Measurements from ENCODE around the gene C6orf62. TPM values are rescaled to one million over a fixed set of nuclear protein-coding genes. Genes with fewer than 3 reads are reported as not detected.
"Not testable (repeated sequence)": the region's sequence is repeated elsewhere in the genome, so short reads cannot be mapped to it uniquely, and the experiment has no call there.

Gene C6orf62
- total RNA-seq, 1 donor from 2014 or later, result 113 TPM

DNA sequence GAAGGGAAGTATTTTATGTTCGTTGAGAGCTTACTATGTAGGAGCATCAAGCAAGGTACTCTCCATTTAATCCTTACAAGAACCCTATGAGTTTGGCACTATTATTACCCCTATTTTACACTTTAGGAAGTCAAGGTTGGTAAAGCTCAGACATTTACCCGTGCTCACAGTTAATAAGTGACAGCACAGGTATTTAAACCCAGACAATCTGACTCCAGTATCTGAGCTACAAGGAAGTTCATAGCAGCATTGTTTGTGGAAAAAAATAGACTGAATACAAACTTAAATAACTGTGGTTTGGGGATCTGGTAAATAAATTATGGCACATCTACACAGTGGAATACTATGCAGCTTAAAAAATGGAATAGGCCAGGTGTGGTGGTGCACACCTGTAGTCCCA, 34.6 kb upstream of the C6orf62 start:
- Mint-ChIP-seq H3K4me1 (peaks cover 3% of the 10 kb centered on the region), H3K4me3 (no peak overlapping the region), H3K27me3 (peaks cover 12% of the 10 kb centered on the region), H3K27ac (no peak overlapping the region), H3K9me3 (peaks cover 13% of the 10 kb centered on the region), H3K36me3 (ENCODE audit: low read depth) (no peaks in the 10 kb centered on the region)
- intact Hi-C loops (cut with micrococcal nuclease), result no loop called here
- no peak for DNase-seq

DNA sequence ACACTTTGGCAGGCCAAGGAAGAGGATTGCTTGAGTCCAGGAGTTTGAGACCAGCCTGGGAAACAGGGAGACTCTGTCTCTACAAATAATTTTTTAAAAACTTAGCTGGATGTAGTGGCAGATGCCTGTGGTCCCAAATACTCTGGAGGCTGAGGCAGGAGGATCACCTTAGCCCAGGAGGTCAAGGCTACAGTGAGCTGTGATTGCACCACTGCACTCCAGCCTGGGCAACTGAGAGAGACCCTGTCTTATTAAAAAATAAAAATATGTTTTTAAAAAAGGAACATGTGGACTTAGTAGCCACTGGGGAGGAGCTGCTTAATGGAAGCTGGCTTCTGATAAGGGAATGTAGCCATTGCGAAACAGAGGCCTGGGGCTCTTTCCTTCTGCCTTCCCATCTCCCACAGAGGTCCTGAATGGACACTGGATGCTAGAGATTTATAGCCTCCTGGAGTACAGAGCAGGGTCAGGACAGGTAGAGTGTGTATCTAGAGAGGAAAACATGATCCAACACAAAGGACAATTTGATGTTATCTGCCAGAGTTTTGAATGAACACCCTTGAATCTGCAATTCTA, 34.1 kb upstream of the C6orf62 start:
- no peak overlapping the region for H3K4me3 Mint-ChIP-seq
- no peak for DNase-seq
- intact Hi-C loops (cut with micrococcal nuclease), result no loop called here
- H3K9me3 Mint-ChIP-seq, result peaks cover 13% of the 10 kb centered on the region
- H3K4me1 Mint-ChIP-seq, result peaks cover 3% of the 10 kb centered on the region
- no peak overlapping the region for H3K27ac Mint-ChIP-seq
- H3K36me3 Mint-ChIP-seq (ENCODE audit: low read depth), result no peaks in the 10 kb centered on the region
- peaks cover 12% of the 10 kb centered on the region for H3K27me3 Mint-ChIP-seq

DNA sequence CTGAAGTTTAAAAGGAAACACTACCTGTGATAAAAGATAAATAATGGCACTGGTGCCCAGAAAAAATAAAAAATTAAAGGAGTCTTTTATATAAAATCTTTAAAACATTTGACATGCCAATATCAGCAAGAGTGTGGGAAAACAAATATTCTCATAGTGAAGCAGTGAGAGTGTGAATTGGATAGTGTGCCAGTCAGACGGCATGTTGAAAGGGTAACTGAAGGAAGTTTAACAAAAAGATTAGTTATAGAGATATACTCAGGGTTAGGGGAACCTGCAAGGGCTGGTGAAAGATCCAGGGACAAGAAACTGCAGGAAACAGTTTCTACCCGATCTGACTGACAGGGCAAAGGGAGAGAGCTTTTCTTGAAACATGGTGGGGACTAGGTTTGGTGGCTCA, 33.5 kb upstream of the C6orf62 start:
- H3K9me3 Mint-ChIP-seq, result peaks cover 13% of the 10 kb centered on the region
- DNase-seq, result no peak
- peaks cover 12% of the 10 kb centered on the region for H3K27me3 Mint-ChIP-seq
- intact Hi-C loops (cut with micrococcal nuclease), result no loop called here
- H3K4me1 Mint-ChIP-seq, result peaks cover 3% of the 10 kb centered on the region
- H3K36me3 Mint-ChIP-seq (ENCODE audit: low read depth), result no peaks in the 10 kb centered on the region
- H3K4me3 Mint-ChIP-seq, result no peak overlapping the region
- no peak overlapping the region for H3K27ac Mint-ChIP-seq

DNA sequence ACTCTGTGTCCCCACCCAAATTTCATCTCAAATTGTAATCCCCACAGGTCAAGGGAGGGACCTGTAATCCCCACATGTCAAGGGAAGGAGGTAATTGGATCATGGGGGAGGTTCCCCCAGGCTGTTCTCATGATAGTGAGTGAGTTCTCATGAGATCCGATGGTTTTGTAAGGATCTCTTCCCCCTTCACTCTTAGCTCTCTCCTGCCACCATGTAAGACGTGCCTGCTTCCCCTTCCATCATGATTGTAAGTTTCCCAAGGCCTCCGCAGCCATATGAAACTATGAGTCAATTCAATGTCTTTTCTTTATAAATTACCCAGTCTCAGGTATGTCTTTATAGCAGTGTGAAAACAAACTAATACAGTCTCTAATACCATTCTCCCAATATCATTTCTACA, 31.9 kb upstream of the C6orf62 start:
- H3K36me3 Mint-ChIP-seq (ENCODE audit: low read depth); intact Hi-C loops (cut with micrococcal nuclease); H3K4me3 Mint-ChIP-seq; H3K4me1 Mint-ChIP-seq; H3K27ac Mint-ChIP-seq; DNase-seq: not testable (repeated sequence)
- H3K27me3 Mint-ChIP-seq, result peaks cover 12% of the 10 kb centered on the region
- H3K9me3 Mint-ChIP-seq, result peaks cover 13% of the 10 kb centered on the region

DNA sequence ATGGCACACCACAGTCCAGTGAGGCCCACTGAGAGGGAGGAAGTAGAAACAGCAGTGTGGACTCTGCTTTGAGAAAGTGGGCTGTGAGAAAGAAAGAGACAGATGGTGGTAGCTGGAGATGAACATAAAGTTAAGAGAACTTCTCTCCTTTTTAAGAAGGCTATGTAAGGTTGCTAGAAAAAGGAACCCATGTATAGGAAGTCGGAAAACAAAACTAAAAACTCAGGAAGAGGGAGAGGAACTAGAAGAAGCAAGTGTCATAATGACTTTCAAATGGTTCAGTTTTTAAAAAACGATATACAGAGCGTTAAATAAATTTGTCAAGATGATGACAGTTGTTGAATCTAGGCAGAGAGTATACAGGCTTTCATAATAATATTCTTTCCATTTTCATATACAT, 30.3 kb upstream of the C6orf62 start:
- Mint-ChIP-seq H3K27me3 (peaks cover 12% of the 10 kb centered on the region), H3K36me3 (ENCODE audit: low read depth) (no peaks in the 10 kb centered on the region), H3K27ac (no peak overlapping the region), H3K4me1 (peaks cover 3% of the 10 kb centered on the region), H3K4me3 (no peak overlapping the region), H3K9me3 (peaks cover 13% of the 10 kb centered on the region)
- no peak for DNase-seq
- intact Hi-C loops (cut with micrococcal nuclease), result no loop called here

DNA sequence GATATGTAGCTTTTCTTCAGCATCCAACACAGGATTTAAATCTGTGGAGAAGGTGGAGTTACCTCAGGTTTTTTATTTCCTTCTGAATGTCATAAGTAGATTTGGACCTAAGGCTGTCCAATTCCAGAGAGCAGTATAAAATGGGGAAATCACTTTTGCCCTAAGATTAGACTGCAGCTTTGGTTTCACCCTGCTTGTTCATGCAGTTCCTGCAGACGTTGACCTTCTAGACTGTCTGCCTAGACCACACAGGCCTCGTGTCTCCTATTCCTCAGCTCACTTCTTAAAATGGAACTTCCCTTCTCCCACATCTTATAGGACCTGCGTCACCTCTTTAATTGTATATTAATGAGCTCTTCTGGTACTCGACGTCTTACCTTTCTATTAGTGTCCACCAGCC, 26.0 kb upstream of the C6orf62 start:
- peaks cover 17% of the 10 kb centered on the region for H3K4me1 Mint-ChIP-seq
- peaks cover 4% of the 10 kb centered on the region for H3K27me3 Mint-ChIP-seq
- no peak for DNase-seq
- peaks cover 24% of the 10 kb centered on the region for H3K9me3 Mint-ChIP-seq
- intact Hi-C loops (cut with micrococcal nuclease), result no loop called here
- peaks cover 2% of the 10 kb centered on the region for H3K36me3 Mint-ChIP-seq (ENCODE audit: low read depth)
- no peak overlapping the region for H3K27ac Mint-ChIP-seq
- no peak overlapping the region for H3K4me3 Mint-ChIP-seq

DNA sequence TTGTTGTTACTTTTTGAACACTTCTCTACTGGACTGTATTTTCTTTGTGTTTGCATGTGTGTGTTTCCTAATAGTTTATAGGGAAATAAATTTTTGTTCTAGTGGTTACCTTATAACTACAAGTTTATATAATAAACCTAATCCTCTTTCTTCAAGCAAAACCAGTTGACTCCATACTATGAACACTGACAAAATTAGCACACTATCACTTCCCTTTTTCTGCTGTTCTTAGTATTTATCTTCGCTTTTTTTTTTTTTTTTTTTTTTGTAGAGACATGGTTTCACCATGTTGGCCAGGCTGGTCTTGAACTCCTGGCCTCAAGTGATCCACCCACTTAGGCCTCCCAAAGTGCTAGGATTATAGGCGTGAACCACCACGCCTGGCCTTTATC, 25.0 kb upstream of the C6orf62 start:
- Mint-ChIP-seq H3K9me3 (peaks cover 24% of the 10 kb centered on the region), H3K4me3 (no peak overlapping the region), H3K36me3 (ENCODE audit: low read depth) (peaks cover 2% of the 10 kb centered on the region), H3K27me3 (peaks cover 1% of the 10 kb centered on the region), H3K4me1 (peaks cover 15% of the 10 kb centered on the region), H3K27ac (peak overlapping the region; percentile 81)
- DNase-seq, result no peak
- intact Hi-C loops (cut with micrococcal nuclease), result loop anchor here (1.0 to 2.0 kb wide), 3 partner anchors 23 to 77 kb away; partner anchors contain the start of genes ACOT13, GMNN and TDP2

DNA sequence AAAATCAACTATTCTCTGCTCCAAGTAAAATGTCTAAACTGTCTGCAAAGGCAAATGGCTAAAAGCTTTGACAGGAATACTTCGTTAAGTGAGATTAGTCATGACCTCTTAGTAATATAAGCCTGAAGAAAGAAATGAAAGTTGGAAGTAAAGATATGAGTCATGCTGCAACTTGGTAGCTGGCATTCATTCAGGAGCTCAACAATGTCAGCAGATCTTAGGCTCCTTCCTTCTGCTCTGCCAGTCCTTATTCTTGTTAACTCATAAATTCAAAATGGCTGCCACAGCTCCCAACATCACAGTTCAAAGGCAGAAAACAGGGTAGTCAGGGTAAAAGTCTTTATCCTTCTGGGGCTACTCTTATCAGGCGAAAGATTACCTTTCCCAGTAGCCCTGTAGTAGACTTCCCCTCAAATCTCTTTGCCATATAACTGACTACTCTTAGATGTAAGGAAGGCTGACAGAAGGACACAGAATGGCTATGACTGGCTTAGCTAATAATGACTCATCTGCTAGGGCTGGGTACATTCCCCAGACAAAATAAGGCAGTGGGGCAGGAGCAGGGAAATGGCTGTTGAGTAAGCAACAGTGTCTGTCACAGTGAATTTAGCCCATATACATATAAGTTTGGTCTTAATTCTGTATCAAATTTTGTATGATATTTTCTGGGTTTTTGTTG, 24.4 kb upstream of the C6orf62 start:
- intact Hi-C loops (cut with micrococcal nuclease), result loop anchor here (1.0 to 2.0 kb wide), 3 partner anchors 22 to 77 kb away; partner anchors contain the start of genes ACOT13, GMNN and TDP2
- Mint-ChIP-seq H3K27me3 (no peaks in the 10 kb centered on the region), H3K27ac (peak overlapping the region; percentile 81), H3K4me1 (peaks cover 15% of the 10 kb centered on the region), H3K9me3 (peaks cover 22% of the 10 kb centered on the region), H3K4me3 (peak overlapping the region; percentile 40), H3K36me3 (ENCODE audit: low read depth) (peaks cover 2% of the 10 kb centered on the region)
- peak; percentile 62 for DNase-seq

DNA sequence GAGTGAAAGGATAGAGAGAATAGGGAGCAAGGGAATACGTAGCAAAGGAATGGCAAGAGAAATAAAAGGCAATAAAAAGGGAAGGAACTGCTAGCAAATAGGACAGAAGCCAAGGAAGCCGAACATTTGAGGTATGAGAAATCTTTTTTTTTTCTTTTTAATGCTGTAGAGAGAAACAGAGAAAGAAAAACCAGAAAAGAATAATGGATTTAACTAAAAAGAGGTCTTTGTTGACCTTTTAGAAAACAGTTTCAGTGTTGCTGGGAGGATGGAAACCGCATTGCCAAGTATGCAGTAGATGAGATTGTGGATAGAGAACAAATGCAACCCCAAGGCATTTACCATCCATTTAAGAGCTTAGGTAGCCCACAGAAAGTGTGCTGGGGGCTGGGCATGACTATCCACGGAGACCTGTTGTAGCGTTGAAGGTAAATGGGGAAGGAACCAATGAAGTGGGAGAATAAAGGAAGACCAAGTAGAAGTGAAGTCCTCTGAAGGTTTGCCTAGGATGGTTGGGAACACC, 23.3 kb upstream of the C6orf62 start:
- peaks cover 22% of the 10 kb centered on the region for H3K9me3 Mint-ChIP-seq
- no peak overlapping the region for H3K4me3 Mint-ChIP-seq
- H3K27ac Mint-ChIP-seq, result peak overlapping the region; percentile 23
- H3K36me3 Mint-ChIP-seq (ENCODE audit: low read depth), result peaks cover 2% of the 10 kb centered on the region
- DNase-seq, result no peak
- no peaks in the 10 kb centered on the region for H3K27me3 Mint-ChIP-seq
- intact Hi-C loops (cut with micrococcal nuclease), result loop anchor here (2.0 kb wide), 1 partner anchor 75 kb away; the partner anchor contains the start of genes ACOT13 and TDP2
- peaks cover 15% of the 10 kb centered on the region for H3K4me1 Mint-ChIP-seq

DNA sequence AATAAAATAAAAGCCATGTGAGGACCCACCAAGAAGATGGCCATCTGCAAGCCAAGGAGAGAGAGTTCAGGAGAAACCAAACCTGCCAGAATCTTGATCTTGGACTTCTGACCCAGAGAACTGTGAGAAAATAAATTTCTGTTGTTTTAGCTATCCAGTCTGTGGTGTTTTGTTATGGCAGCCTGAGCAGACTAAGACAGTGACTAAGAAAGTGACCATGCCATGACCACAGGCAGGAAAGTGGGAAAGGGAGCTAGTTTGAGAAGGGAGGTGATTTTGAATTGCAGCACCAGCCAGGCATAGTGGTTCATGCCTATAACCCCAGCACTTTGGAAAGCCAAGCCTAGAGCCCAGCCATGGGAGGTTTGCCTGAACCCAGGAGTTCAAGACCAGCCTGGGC, 21.9 kb upstream of the C6orf62 start:
- Mint-ChIP-seq H3K27ac (no peak overlapping the region), H3K4me3 (no peak overlapping the region), H3K27me3 (no peaks in the 10 kb centered on the region), H3K36me3 (ENCODE audit: low read depth) (peaks cover 2% of the 10 kb centered on the region), H3K4me1 (peaks cover 17% of the 10 kb centered on the region), H3K9me3 (peaks cover 22% of the 10 kb centered on the region)
- intact Hi-C loops (cut with micrococcal nuclease), result no loop called here
- no peak for DNase-seq

DNA sequence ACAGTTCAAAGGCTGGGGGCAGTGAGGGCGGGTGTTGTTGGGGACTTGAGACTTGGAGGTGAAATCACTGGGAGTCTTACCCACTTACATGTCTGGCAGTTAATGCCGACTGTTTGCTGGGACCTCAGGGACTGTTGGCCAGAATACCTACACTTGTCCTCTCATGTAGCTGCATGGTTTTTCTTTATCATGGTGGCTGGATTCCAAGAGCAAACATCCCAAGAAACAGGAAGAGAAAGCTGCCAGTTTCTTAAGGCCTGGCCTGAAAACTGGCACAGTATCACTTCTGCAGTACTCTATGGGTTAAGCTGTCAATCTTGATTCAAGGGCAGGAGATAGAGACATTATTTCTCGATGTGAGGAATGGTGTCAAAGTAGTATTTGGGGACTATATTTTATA, 19.8 kb upstream of the C6orf62 start:
- H3K27me3 Mint-ChIP-seq, result peaks cover 4% of the 10 kb centered on the region
- H3K36me3 Mint-ChIP-seq (ENCODE audit: low read depth), result peaks cover 2% of the 10 kb centered on the region
- H3K27ac Mint-ChIP-seq, result no peak overlapping the region
- no peak for DNase-seq
- intact Hi-C loops (cut with micrococcal nuclease), result no loop called here
- peaks cover 22% of the 10 kb centered on the region for H3K9me3 Mint-ChIP-seq
- no peak overlapping the region for H3K4me3 Mint-ChIP-seq
- peaks cover 23% of the 10 kb centered on the region for H3K4me1 Mint-ChIP-seq

DNA sequence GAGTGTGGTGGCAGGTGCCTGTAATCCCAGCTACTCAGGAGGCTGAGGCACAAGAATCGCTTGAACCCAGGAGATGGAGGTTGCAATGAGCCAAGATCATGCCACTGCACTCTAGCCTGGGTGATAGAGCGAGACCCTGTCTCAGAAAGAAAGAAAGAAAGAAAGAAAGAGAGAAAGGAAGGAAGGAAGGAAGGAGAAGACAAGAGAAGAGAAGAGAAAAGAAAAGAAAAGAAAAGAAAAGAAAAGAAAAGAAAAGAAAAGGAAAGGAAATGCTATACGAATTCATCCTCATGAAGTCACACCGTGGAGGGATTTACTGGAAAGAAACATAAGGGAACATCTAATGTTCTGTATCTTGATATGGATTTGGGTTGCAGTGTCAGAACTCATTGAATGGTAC, 15.8 kb upstream of the C6orf62 start:
- H3K36me3 Mint-ChIP-seq (ENCODE audit: low read depth); DNase-seq; H3K4me1 Mint-ChIP-seq; H3K27ac Mint-ChIP-seq; intact Hi-C loops (cut with micrococcal nuclease); H3K27me3 Mint-ChIP-seq; H3K4me3 Mint-ChIP-seq: not testable (repeated sequence)
- peaks cover 16% of the 10 kb centered on the region for H3K9me3 Mint-ChIP-seq

DNA sequence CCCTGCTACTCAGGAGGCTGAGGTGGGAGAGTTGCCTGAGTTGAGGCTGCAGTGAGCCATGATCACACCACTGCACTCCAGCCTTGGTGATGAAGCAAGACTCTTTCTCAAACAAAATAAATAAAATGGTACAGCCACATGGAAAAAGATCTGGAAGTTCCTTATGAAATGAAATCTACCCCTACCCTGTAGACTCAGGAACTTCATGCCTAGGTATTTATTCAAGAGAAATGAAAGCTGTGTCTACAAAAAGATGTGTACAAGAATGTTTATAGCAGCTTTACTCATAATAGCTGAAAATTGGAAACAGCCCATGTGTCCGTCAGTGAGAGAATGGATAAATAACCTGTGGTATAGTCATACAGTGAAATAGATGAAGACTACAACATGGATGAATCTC, 15.2 kb upstream of the C6orf62 start:
- Mint-ChIP-seq H3K36me3 (ENCODE audit: low read depth) (peaks cover 7% of the 10 kb centered on the region), H3K4me1 (peaks cover 8% of the 10 kb centered on the region), H3K4me3 (no peak overlapping the region), H3K27me3 (peaks cover 6% of the 10 kb centered on the region), H3K9me3 (peaks cover 19% of the 10 kb centered on the region), H3K27ac (no peak overlapping the region)
- intact Hi-C loops (cut with micrococcal nuclease), result no loop called here
- no peak for DNase-seq

DNA sequence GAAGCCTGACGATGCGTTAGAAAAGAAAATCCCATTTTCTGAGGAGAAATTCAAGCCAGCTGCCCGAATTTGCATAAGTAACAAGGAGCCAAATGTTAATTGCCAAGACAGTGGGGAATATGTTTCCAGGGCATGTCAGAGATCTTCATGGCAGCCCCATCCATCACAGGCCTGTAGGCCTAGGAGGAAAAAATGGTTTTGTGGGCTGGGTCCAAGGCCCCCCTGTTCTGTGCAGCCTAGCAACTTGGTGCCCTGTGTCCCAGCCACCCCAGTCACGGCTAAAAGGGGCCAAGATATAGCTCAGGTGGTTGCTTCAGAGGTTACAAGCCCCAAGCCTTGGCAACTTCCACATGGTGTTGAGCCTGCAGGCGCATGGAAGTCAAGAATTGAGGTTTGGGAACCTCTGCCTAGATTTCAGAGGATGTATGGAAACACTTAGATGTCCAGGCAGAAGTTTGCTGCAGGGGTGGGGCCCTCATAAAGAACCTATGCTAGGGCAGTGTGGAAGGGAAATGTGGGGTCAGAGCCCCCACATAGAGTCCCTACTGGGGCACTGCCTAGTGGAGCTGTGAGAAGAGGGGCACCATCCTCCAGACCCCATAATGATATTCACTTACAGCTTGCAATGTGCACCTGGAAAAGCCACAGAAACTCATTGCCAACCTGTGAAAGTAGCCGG, 12.6 kb upstream of the C6orf62 start:
- H3K27ac Mint-ChIP-seq; DNase-seq; H3K27me3 Mint-ChIP-seq; H3K36me3 Mint-ChIP-seq (ENCODE audit: low read depth); H3K4me3 Mint-ChIP-seq; intact Hi-C loops (cut with micrococcal nuclease): not testable (repeated sequence)
- Mint-ChIP-seq H3K9me3 (peaks cover 24% of the 10 kb centered on the region), H3K4me1 (peaks cover 11% of the 10 kb centered on the region)

All from activated CD4-positive, alpha-beta T cell treated with anti-CD3 and anti-CD28 coated beads, Interleukin-2, amount 10 ng/mL, durations not matched to agents 24 days and 14 days (primary cell).